K562 (cell line): ENCODE results near the gene AKAP13. TPM values are rescaled to one million over a fixed set of nuclear protein-coding genes. Genes with fewer than 3 reads are reported as not detected.

Experiments
- ATAC-seq: fragments of 200-7000 bp; cut with Tn5 transposase; 3 replicates; pipeline ENCODE4 v1.9.1; 2020; ENCODE audit warnings: moderate library complexity
- BruUV-seq: library from RNA; stranded (reverse); fragments of 400-500 nt; replicated peaks from 2 replicates; lab custom pipeline; 2021; lab: Mats Ljungman, UMichigan
- CTCF ChIA-PET: fragments of 300-600 bp; formaldehyde crosslinking; extraction: SDS; loops from one replicate; lab custom pipeline; 2021; ENCODE audit warnings: low intra/inter-chr PET ratio; lab: Yijun Ruan, JAX
- POLR2A ChIA-PET: fragments of 300-600, 350-650 bp; sonication (Branson Sonifier 250); formaldehyde crosslinking; extraction: SDS; loops from one replicate; lab custom pipeline; 2021; ENCODE audit warnings: antibody characterized with exemption, inconsistent platforms; lab: Yijun Ruan, JAX
- DNase-seq, 4 experiments: peaks; one replicate each; pipeline versions ENCODE4 v3.0.0 to v3.0.0-alpha.2; 2011 to 2018; ENCODE audit warnings: low spot score in 3 of 4, mixed read lengths in 3 of 4; ENCODE audit errors: extremely low read depth in 1 of 4
- FAIRE-seq: peaks from 2 replicates; lab custom pipeline; 2011; peaks lifted over from hg19 to GRCh38; lab: Jason Lieb, UNC
- H2AFZ ChIP-seq: 2 replicates; pipeline ENCODE4 v1.6.0; 2011; ENCODE audit warnings: low read depth, low read length, control low read depth, inconsistent platforms
- H3K27ac ChIP-seq: fragments of 200-600 bp; 3 replicates; pipeline ENCODE4 v1.8.0; 2011; ENCODE audit warnings: low read depth, mild to moderate bottlenecking, control low read depth, inconsistent platforms, low read length, moderate library complexity, mixed read lengths; ENCODE audit errors: extremely low read depth
- H3K27me3 ChIP-seq, 2 experiments: fragments of 300-600 bp in 1 of 2; 2 replicates in 1 of 2; 3 replicates in 1 of 2; pipeline versions ENCODE4 v1.6.0 to v1.8.0; 2011; ENCODE audit warnings: inconsistent platforms in 2 of 2, low read length in 2 of 2, mild to moderate bottlenecking in 1 of 2, mixed read lengths in 1 of 2, moderate library complexity in 1 of 2; ENCODE audit not compliant: control insufficient read depth in 2 of 2, insufficient read depth in 2 of 2
- H3K36me3 ChIP-seq: fragments of 300-600 bp; 3 replicates; pipeline ENCODE4 v1.8.0; 2011; ENCODE audit warnings: mild to moderate bottlenecking, low read length, inconsistent platforms; ENCODE audit not compliant: control insufficient read depth, insufficient read depth
- H3K4me1 ChIP-seq, 2 experiments: fragments of 200-600 bp in 1 of 2; replicated peaks in 1 of 2; 2 replicates in 1 of 2; 3 replicates in 1 of 2; pipeline versions ENCODE4 v1.5.1 to v1.8.0; 2011; ENCODE audit warnings: inconsistent platforms in 2 of 2, low read length in 2 of 2, mild to moderate bottlenecking in 1 of 2, mixed read lengths in 1 of 2, moderate library complexity in 1 of 2; ENCODE audit not compliant: control insufficient read depth in 2 of 2, insufficient read depth in 2 of 2
- H3K4me2 ChIP-seq: 2 replicates; pipeline ENCODE4 v1.6.1; 2011; ENCODE audit warnings: low read length, control low read depth, inconsistent platforms, mixed read lengths; ENCODE audit not compliant: insufficient read depth
- H3K4me3 ChIP-seq: fragments of 200-600 bp; sonication (generic), shearing (Covaris generic); 2 replicates; pipeline ENCODE4 v1.5.1; 2016; ENCODE audit warnings: control low read depth, inconsistent platforms
- H3K79me2 ChIP-seq: fragments of 200-600 bp; 3 replicates; pipeline ENCODE4 v1.8.0; 2011; ENCODE audit warnings: low read length, inconsistent platforms; ENCODE audit not compliant: control insufficient read depth, insufficient read depth
- H3K9ac ChIP-seq, 2 experiments: 2 replicates each; pipeline versions ENCODE4 v1.6.0 to v1.6.1; 2011; ENCODE audit warnings: low read depth in 2 of 2, low read length in 2 of 2, control low read depth in 1 of 2, inconsistent platforms in 1 of 2, mild to moderate bottlenecking in 1 of 2, mixed read lengths in 1 of 2; ENCODE audit not compliant: insufficient read depth in 1 of 2
- H3K9me1 ChIP-seq: one replicate; pipeline ENCODE4 v1.6.0; 2011; ENCODE audit warnings: inconsistent platforms, mild to moderate bottlenecking, low read length, moderate library complexity; ENCODE audit not compliant: control insufficient read depth, insufficient read depth
- H3K9me3 ChIP-seq: replicated peaks from 2 replicates; pipeline ENCODE4 v1.5.1; 2011; ENCODE audit warnings: low read depth, low read length, inconsistent platforms; ENCODE audit not compliant: control insufficient read depth, insufficient read depth
- H4K20me1 ChIP-seq: replicated peaks from 2 replicates; pipeline ENCODE4 v1.6.1; 2011; ENCODE audit warnings: low read length, inconsistent platforms, mixed read lengths; ENCODE audit not compliant: control insufficient read depth, insufficient read depth
- CC2D1A ChIP-seq: fragments of 450-650 bp; IDR thresholded peaks from 2 replicates; pipeline ENCODE4 v1.6.1; 2017; ENCODE audit warnings: mild to moderate bottlenecking
- CHCHD3 ChIP-seq: fragments of 250-450 bp; sonication (Bioruptor Pico); IDR thresholded peaks from 2 replicates; pipeline ENCODE4 v2.1.2; 2022; ENCODE audit warnings: mild to moderate bottlenecking
- HMGN3 ChIP-seq: IDR thresholded peaks from 2 replicates; pipeline ENCODE4 v1.6.1; 2011; ENCODE audit warnings: borderline replicate concordance, low read depth, mild to moderate bottlenecking, mixed read lengths, low read length; ENCODE audit not compliant: insufficient read length; ENCODE audit errors: extremely low read depth
- IFI16 ChIP-seq: fragments of 250-450 bp; sonication (Bioruptor Pico); IDR thresholded peaks from 2 replicates; pipeline ENCODE4 v2.1.2; 2022; ENCODE audit warnings: mild to moderate bottlenecking, inconsistent platforms
- ILK ChIP-seq: fragments of 450-650 bp; IDR thresholded peaks from 2 replicates; pipeline ENCODE4 v1.6.1; 2016; ENCODE audit warnings: missing genetic modification characterization, low read depth, mild to moderate bottlenecking, missing compliant biosample characterization, moderate library complexity, borderline replicate concordance
- MTF1 ChIP-seq: fragments of 250-450 bp; sonication (Bioruptor Pico); IDR thresholded peaks from 2 replicates; pipeline ENCODE4 v1.9.0; 2021; ENCODE audit warnings: moderate library complexity, mild to moderate bottlenecking, inconsistent platforms, borderline replicate concordance
- NR4A1 ChIP-seq, 2 experiments: fragments of 250-450 bp in 1 of 2; fragments of 450-650 bp in 1 of 2; sonication (Bioruptor Pico) in 1 of 2; IDR thresholded peaks; 2 replicates each; pipeline versions ENCODE4 v1.4.0 to v1.6.1; 2016 to 2020; ENCODE audit warnings: mild to moderate bottlenecking in 2 of 2, missing compliant biosample characterization in 1 of 2, missing genetic modification characterization in 1 of 2, moderate library complexity in 1 of 2
- NUFIP1 ChIP-seq: fragments of 450-650 bp; IDR thresholded peaks from 2 replicates; pipeline ENCODE4 v1.6.1; 2018; ENCODE audit not compliant: partially characterized antibody
- ZBTB33 ChIP-seq: sonication (generic); formaldehyde crosslinking; IDR thresholded peaks from 2 replicates; pipeline ENCODE4 v1.8.1; 2023; ENCODE audit warnings: mild to moderate bottlenecking, missing genetic modification reagents
- ZC3H11A ChIP-seq: IDR thresholded peaks from 2 replicates; pipeline ENCODE4 v1.6.1; 2012; ENCODE audit warnings: low read depth, low read length, improper control_type of control experiment
- ZNF324 ChIP-seq: fragments of 250-450 bp; sonication (Bioruptor Pico); IDR thresholded peaks from 2 replicates; pipeline ENCODE4 v1.4.0; 2020; ENCODE audit warnings: mild to moderate bottlenecking
- ZNF589 ChIP-seq: fragments of 200-800 bp; sonication (Bioruptor generic); IDR thresholded peaks from 2 replicates; pipeline ENCODE4 v1.6.1; 2016; ENCODE audit warnings: low read depth, missing genetic modification characterization, missing compliant biosample characterization
- WGBS: fragments of 100-300 bp; shearing (Covaris generic); methylation state at CpG from one replicate; pipeline ENCODE4 v1.1.6; 2016; ENCODE audit warnings: low coverage, mixed read lengths; ENCODE audit not compliant: insufficient coverage; ENCODE audit errors: missing lambda C conversion rate; 5-methylcytosine and 5-hydroxymethylcytosine counted together
- in situ Hi-C: fragments of 300-500 bp; cut with MboI; formaldehyde crosslinking; loops from 4 replicates; pipeline ENCODE4 v1.15.0; 2018; ENCODE audit warnings: inconsistent platforms, mixed read lengths
- intact Hi-C: fragments of 100-400 bp; cut with micrococcal nuclease; formaldehyde crosslinking; loops from 2 replicates; pipeline ENCODE4 v1.14.2; 2022
- polyA plus RNA-seq, 8 experiments: library from polyadenylated mRNA; depleted of rRNA in 4 of 8; stranded (reverse) in 5 of 8; unstranded in 3 of 8; fragments of >200 nt; fragmentation: Nextera tagmentation in 2 of 8; fragmentation: Illumina TruSeq in 1 of 8; extraction: Ambion mirVana in 2 of 8; extraction: Trizol in 1 of 8; gene quantifications; 2 replicates each; pipeline versions ENCODE4 v1.2.1 to v1.2.3, GENCODE V29; 2011 to 2014; ENCODE audit warnings: inconsistent platforms in 1 of 8, missing spikeins in 1 of 8
- total RNA-seq, 7 experiments: library from RNA; depleted of rRNA in 6 of 7; stranded (reverse); fragments of >200 nt in 6 of 7; fragmentation: Illumina TruSeq in 2 of 7; extraction: Trizol in 2 of 7; gene quantifications; 2 replicates each; pipeline versions ENCODE4 v1.2.1 to v1.2.3, GENCODE V29; 2011 to 2021; ENCODE audit warnings: low replicate concordance in 1 of 7
- TF ChIP-seq, protein P1 (sequence below): fragments of 250-450 bp; sonication (Bioruptor Pico); IDR thresholded peaks from 2 replicates; pipeline ENCODE4 v1.5.0; 2021

The AKAP13 gene
- total and polyA plus RNA-seq, 9 of the 15 experiments (the other 6 are each of a cell fraction or from before 2014, with no cell fraction given): 0.03 to 1.7 (median 0.42) TPM

- TF ChIP-seq ZBTB33 (CRISPR knock-in tag): no peak
- no peak for TF ChIP-seq ZC3H11A
- no peak for TF ChIP-seq ILK
- TF ChIP-seq ZNF589 (CRISPR knock-in tag): no peak
- TF ChIP-seq, protein P1, sequence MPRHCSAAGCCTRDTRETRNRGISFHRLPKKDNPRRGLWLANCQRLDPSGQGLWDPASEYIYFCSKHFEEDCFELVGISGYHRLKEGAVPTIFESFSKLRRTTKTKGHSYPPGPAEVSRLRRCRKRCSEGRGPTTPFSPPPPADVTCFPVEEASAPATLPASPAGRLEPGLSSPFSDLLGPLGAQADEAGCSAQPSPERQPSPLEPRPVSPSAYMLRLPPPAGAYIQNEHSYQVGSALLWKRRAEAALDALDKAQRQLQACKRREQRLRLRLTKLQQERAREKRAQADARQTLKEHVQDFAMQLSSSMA: no peak
- TF ChIP-seq IFI16 (CRISPR knock-in tag): no peak
- no peak for TF ChIP-seq HMGN3
Observed at GRCh38 chr15:85726454-85726853, 346.1 kb downstream of the AKAP13 start (continued).

- no peaks in the 10 kb centered on the region for H3K9me1 ChIP-seq
- H3K79me2 ChIP-seq: no peaks in the 10 kb centered on the region
- CTCF ChIA-PET: no interaction called here
- H3K4me3 ChIP-seq: no peak overlapping the region
- no peaks in the 10 kb centered on the region for H3K36me3 ChIP-seq
- H3K9ac ChIP-seq: no peak overlapping the region
- no peaks in the 10 kb centered on the region for H3K4me1 ChIP-seq
- H2AFZ ChIP-seq: no peak overlapping the region
- in situ Hi-C loops: loop anchor here (5.0 kb wide), 1 partner anchor 105 kb away; no protein-coding TSS in a partner anchor
- no peak overlapping the region for H3K4me2 ChIP-seq
- 0% methylated on average over 1 of the region's 2 CpGs for WGBS
- TF ChIP-seq CHCHD3 (CRISPR knock-in tag) (no peak), NR4A1 (CRISPR knock-in tag; IDR thresholded peaks at IDR 0.05) (no peak), NR4A1 (tag; IDR thresholded peaks at IDR 0.05) (no peak), NUFIP1 (no peak), ZNF324 (no peak), MTF1 (no peak), CC2D1A (no peak)
- H3K27me3 ChIP-seq: no peaks in the 10 kb centered on the region; a peak in 1 of 5 replicates
- intact Hi-C loops: loop anchor here (10.0 kb wide), 1 partner anchor 242 kb away; no protein-coding TSS in a partner anchor
- no peaks in the 10 kb centered on the region for H3K9me3 ChIP-seq
- FAIRE-seq: no peak
- no peak overlapping the region for H3K27ac ChIP-seq
- H4K20me1 ChIP-seq: no peaks in the 10 kb centered on the region
- POLR2A ChIA-PET: no interaction called here
- BruUV-seq: no TSS peak
- no peak for DNase-seq
- no peak for ATAC-seq
Observed at GRCh38 chr15:85727068-85727467, 346.7 kb downstream of the AKAP13 start.
